Upper lobe of left lung (tissue), 4 donors: Measurements from ENCODE around the gene HIVEP2.

Source experiments
- EP300 ChIP-seq, 4 donors: sonication (generic); formaldehyde crosslinking; IDR thresholded peaks; one replicate each; pipeline ENCODE4 v1.5.1; 2017; ENCODE audit warnings: antibody characterized with exemption in 4 of 4, control low read depth in 2 of 4
- POLR2A ChIP-seq, 4 donors: fragments of 450-650 bp; IDR thresholded peaks; one replicate each; pipeline ENCODE4 v1.5.1; 2016 to 2017; ENCODE audit warnings: antibody characterized with exemption in 4 of 4, mild to moderate bottlenecking in 2 of 4
- POLR2AphosphoS5 ChIP-seq, 2 donors: sonication (generic); formaldehyde crosslinking; IDR thresholded peaks; one replicate each; pipeline ENCODE4 v1.5.1; 2017; ENCODE audit warnings: antibody characterized with exemption in 2 of 2
- TF ChIP-seq, protein P1 (sequence below), 6 experiments: fragments of 450-650 bp in 4 of 6; fragments of 200-600 bp in 2 of 6; sonication (generic) in 2 of 6; IDR thresholded peaks; one replicate each; pipeline ENCODE4 v1.5.1; 2016 to 2019; ENCODE audit warnings: antibody characterized with exemption in 6 of 6

GRCh38 chr6:142749556-142749955, 195.4 kb downstream of the HIVEP2 start:
- TF ChIP-seq, protein P1, sequence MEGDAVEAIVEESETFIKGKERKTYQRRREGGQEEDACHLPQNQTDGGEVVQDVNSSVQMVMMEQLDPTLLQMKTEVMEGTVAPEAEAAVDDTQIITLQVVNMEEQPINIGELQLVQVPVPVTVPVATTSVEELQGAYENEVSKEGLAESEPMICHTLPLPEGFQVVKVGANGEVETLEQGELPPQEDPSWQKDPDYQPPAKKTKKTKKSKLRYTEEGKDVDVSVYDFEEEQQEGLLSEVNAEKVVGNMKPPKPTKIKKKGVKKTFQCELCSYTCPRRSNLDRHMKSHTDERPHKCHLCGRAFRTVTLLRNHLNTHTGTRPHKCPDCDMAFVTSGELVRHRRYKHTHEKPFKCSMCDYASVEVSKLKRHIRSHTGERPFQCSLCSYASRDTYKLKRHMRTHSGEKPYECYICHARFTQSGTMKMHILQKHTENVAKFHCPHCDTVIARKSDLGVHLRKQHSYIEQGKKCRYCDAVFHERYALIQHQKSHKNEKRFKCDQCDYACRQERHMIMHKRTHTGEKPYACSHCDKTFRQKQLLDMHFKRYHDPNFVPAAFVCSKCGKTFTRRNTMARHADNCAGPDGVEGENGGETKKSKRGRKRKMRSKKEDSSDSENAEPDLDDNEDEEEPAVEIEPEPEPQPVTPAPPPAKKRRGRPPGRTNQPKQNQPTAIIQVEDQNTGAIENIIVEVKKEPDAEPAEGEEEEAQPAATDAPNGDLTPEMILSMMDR (IDR thresholded peaks at IDR 0.05) = no peak
- TF ChIP-seq EP300 (IDR thresholded peaks at IDR 0.05) = no peak
- TF ChIP-seq POLR2A (IDR thresholded peaks at IDR 0.05) = no peak
- TF ChIP-seq POLR2AphosphoS5 (IDR thresholded peaks at IDR 0.05) = no peak
